ENCODE measurements around the gene RSBN1L. TPM values are rescaled to one million over a fixed set of nuclear protein-coding genes. Genes with fewer than 3 reads are reported as not detected.

RSBN1L gene
- polyA plus RNA-seq, 1 of the 3 experiments (the other 2 are of a cell fraction), result 6.5 TPM

- peak overlapping the region; percentile 6; the same call in 1 of the 2 replicates for H3K4me2 ChIP-seq
- 72% methylated on average over 2 of the region's 2 CpGs for WGBS (ENCODE audit: low lambda C conversion rate)
- no peak overlapping the region for H3K9ac ChIP-seq
- peak overlapping the region; percentile 40 to 48; a peak in 3 of 4 replicates for H3K27ac ChIP-seq (ENCODE audit: low read depth in 2 of 2, low read length in 1 of 2)
- no peaks in the 10 kb centered on the region for H3K27me3 ChIP-seq (ENCODE audit: insufficient read depth)
- H3K9me2 ChIP-seq, result no peaks in the 10 kb centered on the region
- no peak overlapping the region for H3K4me3 ChIP-seq (ENCODE audit: low read depth in 2 of 2, low read length in 1 of 2)
- H3K79me2 ChIP-seq (ENCODE audit: insufficient read depth), result peaks cover 92% of the 10 kb centered on the region
- H3K4me1 ChIP-seq (ENCODE audit: control insufficient read depth in 1 of 2, insufficient read depth in 2 of 2, low read depth in 1 of 2, low read length in 1 of 2), result peaks cover 9% of the 10 kb centered on the region in 2 experiments; a peak in 3 of 4 replicates
- H3F3A ChIP-seq (replicated peaks; ENCODE audit: insufficient read depth), result peaks cover 23% of the 10 kb centered on the region
- CTCF ChIA-PET, result interaction anchor here (1.1 to 1.8 kb wide), 3 partner anchors 15 to 151 kb away, joined by 3 to 7 read pairs (median 4); no protein-coding TSS in a partner anchor
- H2AFZ ChIP-seq (ENCODE audit: low read depth), result no peak overlapping the region
- POLR2A ChIA-PET, result no interaction called here
- peaks cover 16% of the 10 kb centered on the region for H3K9me3 ChIP-seq
- no peaks in the 10 kb centered on the region for H4K20me1 ChIP-seq (ENCODE audit: insufficient read depth)
- no peak for DNase-seq
- peaks cover 0 to 19% of the 10 kb centered on the region in 2 experiments for H3K36me3 ChIP-seq (replicated peaks in 1 of 2; ENCODE audit: control insufficient read depth in 1 of 2, insufficient read depth in 2 of 2, low read length in 1 of 2)
- TF ChIP-seq RXRA (IDR thresholded peaks at IDR 0.05; ENCODE audit: borderline replicate concordance, low read depth) (peak; percentile 35; the same call in 1 of the 2 replicates), TEAD4 (IDR thresholded peaks at IDR 0.05; ENCODE audit: borderline replicate concordance, insufficient read depth) (peak; percentile 73; the same call in 1 of the 2 replicates), FOSL2 (IDR thresholded peaks at IDR 0.05; ENCODE audit: borderline replicate concordance, low read depth) (peak; percentile 29; the same call in 1 of the 2 replicates), USF1 (IDR thresholded peaks at IDR 0.05; ENCODE audit: borderline replicate concordance, low read depth) (no peak), PBX3 (IDR thresholded peaks at IDR 0.05) (peak; percentile 95), SIN3A (IDR thresholded peaks at IDR 0.05; ENCODE audit: borderline replicate concordance, low read depth, low read length) (no peak), RCOR1 (IDR thresholded peaks at IDR 0.05; ENCODE audit: low read length) (no peak), FOXM1 (IDR thresholded peaks at IDR 0.05; ENCODE audit: low read depth) (peak; percentile 55; the same call in 1 of the 2 replicates), RAD21 (IDR thresholded peaks at IDR 0.05; ENCODE audit: low read length) (no peak), MAX (IDR thresholded peaks at IDR 0.05; ENCODE audit: low read depth) (peak; percentile 22; the same call in 1 of the 2 replicates), JUND (IDR thresholded peaks at IDR 0.05) (peak; percentile 81), MEF2A (IDR thresholded peaks at IDR 0.05; ENCODE audit: borderline replicate concordance, low read depth) (peak; percentile 75; the same call in 1 of the 2 replicates), EP300 (IDR thresholded peaks at IDR 0.05; ENCODE audit: borderline replicate concordance in 1 of 2, low read depth in 1 of 2, low read length in 1 of 2) (peak; percentile 42 to 87; a peak in 3 of 4 replicates), MXI1 (IDR thresholded peaks at IDR 0.05; ENCODE audit: low read depth, low read length) (no peak), ZBTB33 (IDR thresholded peaks at IDR 0.05; ENCODE audit: borderline replicate concordance, low read depth) (0 out of 2 replicates have a peak, but pooled peaks have one; percentile 23), ELF1 (IDR thresholded peaks at IDR 0.05) (peak; percentile 16; the same call in 1 of the 2 replicates), POLR2AphosphoS5 (IDR thresholded peaks at IDR 0.05; ENCODE audit: low read depth, low read length) (peak; percentile 56; the same call in 1 of the 2 replicates), NFIC (IDR thresholded peaks at IDR 0.05; ENCODE audit: borderline replicate concordance) (peak; percentile 65), TCF12 (IDR thresholded peaks at IDR 0.05) (peak; percentile 86)
Observed at GRCh38 chr7:77802557-77803405, 106.5 kb downstream of the RSBN1L start.
